ENCODE measurements around the gene VSTM2L.

Gene VSTM2L

DNA sequence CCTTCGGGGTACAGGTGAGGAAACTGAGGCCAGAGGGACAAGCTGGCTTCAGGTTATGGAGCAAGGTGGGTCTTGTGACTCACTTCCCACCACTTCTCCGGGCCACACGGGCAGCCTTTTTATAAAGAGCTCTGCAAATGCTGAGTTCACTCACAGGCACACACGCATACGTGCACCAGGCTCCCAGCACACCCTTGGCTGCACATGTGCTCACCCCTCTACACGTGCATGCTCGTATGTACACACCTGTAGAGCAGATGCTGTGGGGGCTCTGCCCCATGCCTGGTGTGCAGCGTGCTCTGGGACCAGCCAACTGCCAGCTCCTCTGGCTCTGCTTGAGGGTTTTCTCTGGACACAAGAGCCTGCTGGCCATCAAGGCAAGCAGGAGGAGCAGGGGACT, 29.1 kb downstream of the VSTM2L start:
- H3K4me3 ChIP-seq (ENCODE audit: control insufficient read depth, low read depth, low read length) = no peak overlapping the region
- DNase-seq (ENCODE audit: low read depth) = no peak
- TF ChIP-seq, protein P1, sequence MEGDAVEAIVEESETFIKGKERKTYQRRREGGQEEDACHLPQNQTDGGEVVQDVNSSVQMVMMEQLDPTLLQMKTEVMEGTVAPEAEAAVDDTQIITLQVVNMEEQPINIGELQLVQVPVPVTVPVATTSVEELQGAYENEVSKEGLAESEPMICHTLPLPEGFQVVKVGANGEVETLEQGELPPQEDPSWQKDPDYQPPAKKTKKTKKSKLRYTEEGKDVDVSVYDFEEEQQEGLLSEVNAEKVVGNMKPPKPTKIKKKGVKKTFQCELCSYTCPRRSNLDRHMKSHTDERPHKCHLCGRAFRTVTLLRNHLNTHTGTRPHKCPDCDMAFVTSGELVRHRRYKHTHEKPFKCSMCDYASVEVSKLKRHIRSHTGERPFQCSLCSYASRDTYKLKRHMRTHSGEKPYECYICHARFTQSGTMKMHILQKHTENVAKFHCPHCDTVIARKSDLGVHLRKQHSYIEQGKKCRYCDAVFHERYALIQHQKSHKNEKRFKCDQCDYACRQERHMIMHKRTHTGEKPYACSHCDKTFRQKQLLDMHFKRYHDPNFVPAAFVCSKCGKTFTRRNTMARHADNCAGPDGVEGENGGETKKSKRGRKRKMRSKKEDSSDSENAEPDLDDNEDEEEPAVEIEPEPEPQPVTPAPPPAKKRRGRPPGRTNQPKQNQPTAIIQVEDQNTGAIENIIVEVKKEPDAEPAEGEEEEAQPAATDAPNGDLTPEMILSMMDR (conservative IDR thresholded peaks at IDR 0.05; ENCODE audit: control insufficient read depth, insufficient read depth, low read depth, low read length) = no peak

GRCh38 chr20:37932919-37933318, 30.0 kb downstream of the VSTM2L start:
- H3K4me3 ChIP-seq (ENCODE audit: control insufficient read depth, low read depth, low read length) = no peak overlapping the region
- no peak for DNase-seq (ENCODE audit: low read depth)
- TF ChIP-seq, protein P1 (conservative IDR thresholded peaks at IDR 0.05; ENCODE audit: control insufficient read depth, insufficient read depth, low read depth, low read length) = no peak

- H3K4me3 ChIP-seq (ENCODE audit: control insufficient read depth, low read depth, low read length) = no peak overlapping the region
- DNase-seq (ENCODE audit: low read depth) = no peak
- TF ChIP-seq, protein P1 (conservative IDR thresholded peaks at IDR 0.05; ENCODE audit: control insufficient read depth, insufficient read depth, low read depth, low read length) = no peak
These were observed 31.1 kb downstream of the VSTM2L start for GRCh38 chr20:37933786-37934633.

- TF ChIP-seq, protein P1 (conservative IDR thresholded peaks at IDR 0.05; ENCODE audit: control insufficient read depth, insufficient read depth, low read depth, low read length) = no peak
- no peak overlapping the region for H3K4me3 ChIP-seq (ENCODE audit: control insufficient read depth, low read depth, low read length)
- DNase-seq (ENCODE audit: low read depth) = no peak
These were observed 31.9 kb downstream of the VSTM2L start for GRCh38 chr20:37934634-37935375.

DNA sequence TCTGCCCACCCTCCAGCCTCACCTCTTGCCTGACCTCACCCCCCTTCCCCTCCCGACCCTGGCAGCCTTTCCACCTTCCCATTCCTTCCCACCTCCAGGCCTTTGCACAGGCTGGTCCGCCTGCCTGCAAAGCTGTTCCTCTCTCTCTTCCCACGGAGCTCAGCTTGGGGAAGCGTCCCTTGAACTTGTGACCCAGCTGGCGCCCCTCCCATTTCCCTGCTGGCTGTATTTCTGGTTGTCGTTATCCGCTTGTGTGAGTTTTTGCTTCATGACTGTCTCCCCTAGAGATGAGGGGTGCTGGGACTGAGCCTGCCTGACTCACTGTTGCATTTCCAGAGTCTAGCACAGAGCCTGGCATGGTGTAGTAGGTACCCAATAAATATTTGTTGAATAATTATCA, 32.5 kb downstream of the VSTM2L start:
- H3K4me3 ChIP-seq (ENCODE audit: control insufficient read depth, low read depth, low read length) = no peak overlapping the region
- TF ChIP-seq, protein P1 (conservative IDR thresholded peaks at IDR 0.05; ENCODE audit: control insufficient read depth, insufficient read depth, low read depth, low read length) = no peak
- DNase-seq (ENCODE audit: low read depth) = peak; percentile 44

GRCh38 chr20:37936041-37936440, 33.1 kb downstream of the VSTM2L start:
- DNase-seq (ENCODE audit: low read depth) = no peak
- TF ChIP-seq, protein P1 (conservative IDR thresholded peaks at IDR 0.05; ENCODE audit: control insufficient read depth, insufficient read depth, low read depth, low read length) = no peak
- H3K4me3 ChIP-seq (ENCODE audit: control insufficient read depth, low read depth, low read length) = no peak overlapping the region

Data from fibroblast of mammary gland (primary cell).